SK-N-SH treated with all-trans-retinoic acid at 6 μM for 48 hours (cell line): ENCODE data around the gene FOXRED2.

ENCODE experiments used
- ESRRG ChIP-seq: fragments of 250-450 bp; sonication (Bioruptor Pico); IDR thresholded peaks from 2 replicates; pipeline ENCODE4 v1.6.1; 2021; ENCODE audit warnings: mild to moderate bottlenecking
- PPARA ChIP-seq: fragments of 250-450 bp; sonication (Bioruptor Pico); IDR thresholded peaks from 2 replicates; pipeline ENCODE4 v1.5.0; 2020; ENCODE audit warnings: mild to moderate bottlenecking, borderline replicate concordance
- RARB ChIP-seq: fragments of 250-450 bp; sonication (Bioruptor Pico); IDR thresholded peaks from 2 replicates; pipeline ENCODE4 v1.8.0; 2021; ENCODE audit warnings: mild to moderate bottlenecking, moderate library complexity
- SNAI2 ChIP-seq: fragments of 250-450 bp; sonication (Bioruptor Pico); IDR thresholded peaks from 2 replicates; pipeline ENCODE4 v1.5.0; 2020; ENCODE audit warnings: mild to moderate bottlenecking, moderate library complexity
- TOX ChIP-seq: fragments of 250-450 bp; sonication (Bioruptor Pico); IDR thresholded peaks from 2 replicates; pipeline ENCODE4 v1.8.0; 2021; ENCODE audit warnings: mild to moderate bottlenecking, moderate library complexity, borderline replicate concordance
- TSHZ2 ChIP-seq: fragments of 250-450 bp; sonication (Bioruptor Pico); IDR thresholded peaks from 2 replicates; pipeline ENCODE4 v1.5.0; 2020; ENCODE audit warnings: mild to moderate bottlenecking, moderate library complexity
- ZC3H10 ChIP-seq: fragments of 250-450 bp; sonication (Bioruptor Pico); IDR thresholded peaks from 2 replicates; pipeline ENCODE4 v1.5.1; 2021; ENCODE audit warnings: mild to moderate bottlenecking, moderate library complexity
- ZFP3 ChIP-seq: fragments of 250-450 bp; sonication (Bioruptor Pico); IDR thresholded peaks from 2 replicates; pipeline ENCODE4 v1.5.0; 2020; ENCODE audit warnings: mild to moderate bottlenecking, moderate library complexity
- ZNF565 ChIP-seq: fragments of 450-650 bp; formaldehyde crosslinking; conservative IDR thresholded peaks from 2 replicates; pipeline ENCODE4 v1.5.0; 2020; ENCODE audit warnings: low read depth, mild to moderate bottlenecking, moderate library complexity
- TF ChIP-seq, protein P1 (sequence below): fragments of 250-450 bp; sonication (Bioruptor Pico); IDR thresholded peaks from 2 replicates; pipeline ENCODE4 v1.8.0; 2020; ENCODE audit warnings: mild to moderate bottlenecking, moderate library complexity, borderline replicate concordance

- TF ChIP-seq RARB (CRISPR knock-in tag) (no peak), PPARA (no peak), ZFP3 (CRISPR knock-in tag) (no peak), ZNF565 (CRISPR knock-in tag) (no peak), ESRRG (no peak), SNAI2 (CRISPR knock-in tag) (no peak), TOX (no peak), TSHZ2 (CRISPR knock-in tag) (no peak), ZC3H10 (CRISPR knock-in tag) (no peak)
- TF ChIP-seq, protein P1, sequence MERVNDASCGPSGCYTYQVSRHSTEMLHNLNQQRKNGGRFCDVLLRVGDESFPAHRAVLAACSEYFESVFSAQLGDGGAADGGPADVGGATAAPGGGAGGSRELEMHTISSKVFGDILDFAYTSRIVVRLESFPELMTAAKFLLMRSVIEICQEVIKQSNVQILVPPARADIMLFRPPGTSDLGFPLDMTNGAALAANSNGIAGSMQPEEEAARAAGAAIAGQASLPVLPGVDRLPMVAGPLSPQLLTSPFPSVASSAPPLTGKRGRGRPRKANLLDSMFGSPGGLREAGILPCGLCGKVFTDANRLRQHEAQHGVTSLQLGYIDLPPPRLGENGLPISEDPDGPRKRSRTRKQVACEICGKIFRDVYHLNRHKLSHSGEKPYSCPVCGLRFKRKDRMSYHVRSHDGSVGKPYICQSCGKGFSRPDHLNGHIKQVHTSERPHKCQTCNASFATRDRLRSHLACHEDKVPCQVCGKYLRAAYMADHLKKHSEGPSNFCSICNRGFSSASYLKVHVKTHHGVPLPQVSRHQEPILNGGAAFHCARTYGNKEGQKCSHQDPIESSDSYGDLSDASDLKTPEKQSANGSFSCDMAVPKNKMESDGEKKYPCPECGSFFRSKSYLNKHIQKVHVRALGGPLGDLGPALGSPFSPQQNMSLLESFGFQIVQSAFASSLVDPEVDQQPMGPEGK: no peak
These were observed 15.7 kb downstream of the FOXRED2 start for GRCh38 chr22:36491155-36491554.
